ENCODE results near the gene NUAK2.

The NUAK2 gene

DNA sequence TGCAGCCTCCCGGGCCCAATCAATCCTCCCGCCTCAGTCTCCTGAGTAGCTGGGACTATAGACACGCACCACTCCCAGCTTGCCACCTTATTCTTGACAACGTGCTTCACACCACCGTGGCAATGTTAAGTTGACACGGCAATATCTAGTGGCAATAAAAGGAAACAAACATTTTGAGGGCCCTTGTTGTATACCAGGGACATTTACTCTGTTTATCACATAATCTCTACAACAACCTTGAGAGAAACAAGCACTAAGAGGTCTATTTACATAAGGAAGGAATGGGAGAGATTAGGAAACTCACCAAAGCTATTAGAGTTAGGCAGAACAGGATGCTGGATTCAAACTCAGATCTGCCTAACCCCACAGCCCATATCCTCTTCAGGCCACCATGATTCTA lies 32.1 kb upstream of the NUAK2 start:
- in situ Hi-C loops (cut with MboI; ENCODE audit: low sequenced_read_pairs) = no loop called here
- no peak for DNase-seq (ENCODE audit: low spot score in 2 of 2)

DNA sequence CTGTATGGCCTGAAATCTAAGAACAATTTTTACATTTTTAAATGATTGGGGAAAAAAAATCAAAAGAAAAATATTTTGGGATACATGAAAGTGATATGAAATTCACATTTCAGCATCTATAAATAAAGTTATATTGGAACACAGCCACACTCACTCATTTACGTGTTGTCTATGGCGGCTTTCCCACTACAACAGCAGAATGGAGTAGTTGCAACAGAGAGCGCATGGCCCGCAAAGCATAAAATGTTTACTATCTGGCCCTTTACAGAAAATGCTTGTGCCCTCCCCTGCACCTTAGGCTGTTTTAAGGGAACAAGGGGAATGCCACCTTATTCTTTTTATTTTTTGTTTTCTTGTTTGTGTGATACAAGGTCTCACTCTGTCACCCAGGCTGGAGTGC lies 31.6 kb upstream of the NUAK2 start:
- Histone ChIP-seq H3K27me3 (ENCODE audit: low read depth) (no peaks in the 10 kb centered on the region), H3K4me1 (peaks cover 70% of the 10 kb centered on the region), H3K9me3 (no peaks in the 10 kb centered on the region), H3K4me3 (no peak overlapping the region), H3K36me3 (replicated peaks) (no peaks in the 10 kb centered on the region)
- in situ Hi-C loops (cut with MboI; ENCODE audit: low sequenced_read_pairs) = no loop called here
- no peak for DNase-seq (ENCODE audit: low spot score in 2 of 2)

More for the DNA sequence above, 32.1 kb upstream of the NUAK2 start:
- H3K9me3 ChIP-seq = no peaks in the 10 kb centered on the region
- H3K27me3 ChIP-seq (ENCODE audit: low read depth) = no peaks in the 10 kb centered on the region
- H3K36me3 ChIP-seq (replicated peaks) = no peaks in the 10 kb centered on the region
- H3K4me1 ChIP-seq = peaks cover 70% of the 10 kb centered on the region
- H3K4me3 ChIP-seq = no peak overlapping the region

DNA sequence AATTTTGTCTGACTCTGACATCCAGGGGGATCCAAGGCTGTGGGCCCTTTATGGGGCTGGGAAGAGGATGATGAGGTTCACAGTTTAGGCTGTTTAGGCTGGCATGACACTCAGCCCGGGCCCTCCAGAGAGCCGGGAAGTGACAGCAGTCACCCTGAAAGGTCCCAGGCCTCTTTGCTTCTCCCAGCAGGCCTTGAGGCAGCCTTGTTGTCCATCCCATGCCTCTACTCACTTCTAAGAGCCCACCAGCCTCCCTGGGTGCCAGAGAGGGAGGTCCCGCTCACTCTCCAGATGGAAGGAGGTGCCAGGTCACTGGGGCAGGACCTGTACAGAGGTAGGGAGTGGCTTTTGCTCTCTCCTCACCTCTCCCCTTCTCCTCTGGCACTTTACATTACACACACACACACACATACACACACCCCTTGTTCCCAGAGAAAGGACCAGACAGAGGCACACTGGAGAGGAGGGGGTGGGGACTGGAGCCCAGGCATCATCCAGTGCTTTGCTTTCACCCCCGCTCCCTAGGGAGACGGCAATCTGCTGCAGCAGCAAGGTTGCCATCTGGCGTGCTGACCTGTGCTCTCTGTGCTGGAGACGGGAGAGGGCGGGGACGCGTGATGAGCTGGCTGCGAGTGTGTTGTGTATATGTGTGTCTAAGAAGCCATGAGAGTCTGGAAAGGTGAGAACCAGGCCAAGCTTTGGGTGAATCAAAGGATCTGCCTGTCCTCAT lies 30.6 kb upstream of the NUAK2 start:
- peaks cover 63% of the 10 kb centered on the region for H3K4me1 ChIP-seq
- H3K36me3 ChIP-seq (replicated peaks) = no peaks in the 10 kb centered on the region
- in situ Hi-C loops (cut with MboI; ENCODE audit: low sequenced_read_pairs) = no loop called here
- H3K9me3 ChIP-seq = no peaks in the 10 kb centered on the region
- peak; percentile 79 to 91 for DNase-seq (ENCODE audit: low spot score in 2 of 2)
- no peak overlapping the region for H3K4me3 ChIP-seq
- H3K27me3 ChIP-seq (ENCODE audit: low read depth) = no peaks in the 10 kb centered on the region

DNA sequence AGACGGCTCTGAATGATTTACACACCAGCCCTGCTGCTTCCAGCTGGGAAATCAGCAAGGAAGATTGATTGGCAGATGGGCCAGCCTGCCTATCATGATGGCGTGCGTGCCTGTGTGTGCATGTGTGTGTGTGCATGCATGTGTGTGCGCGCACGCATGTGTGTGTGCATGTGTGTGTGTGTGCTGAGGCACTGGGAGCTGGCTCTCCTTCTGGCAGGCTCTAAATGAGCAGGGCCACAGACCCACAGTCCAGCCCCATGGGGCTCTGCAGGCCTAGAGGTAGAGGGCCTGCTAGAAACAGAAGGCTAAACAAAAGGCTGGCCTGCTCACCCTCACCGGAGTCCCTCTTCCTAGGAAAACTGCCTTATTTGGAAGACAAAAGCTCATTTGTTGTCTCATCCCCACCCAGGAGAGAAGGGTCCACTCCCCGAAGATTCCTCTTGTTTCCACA lies 29.2 kb upstream of the NUAK2 start:
- in situ Hi-C loops (cut with MboI; ENCODE audit: low sequenced_read_pairs) = no loop called here
- H3K4me3 ChIP-seq = no peak overlapping the region
- H3K4me1 ChIP-seq = peaks cover 49% of the 10 kb centered on the region
- DNase-seq (ENCODE audit: low spot score in 2 of 2) = peak; percentile 66 to 76
- no peaks in the 10 kb centered on the region for H3K9me3 ChIP-seq
- H3K27me3 ChIP-seq (ENCODE audit: low read depth) = no peaks in the 10 kb centered on the region
- no peaks in the 10 kb centered on the region for H3K36me3 ChIP-seq (replicated peaks)

DNA sequence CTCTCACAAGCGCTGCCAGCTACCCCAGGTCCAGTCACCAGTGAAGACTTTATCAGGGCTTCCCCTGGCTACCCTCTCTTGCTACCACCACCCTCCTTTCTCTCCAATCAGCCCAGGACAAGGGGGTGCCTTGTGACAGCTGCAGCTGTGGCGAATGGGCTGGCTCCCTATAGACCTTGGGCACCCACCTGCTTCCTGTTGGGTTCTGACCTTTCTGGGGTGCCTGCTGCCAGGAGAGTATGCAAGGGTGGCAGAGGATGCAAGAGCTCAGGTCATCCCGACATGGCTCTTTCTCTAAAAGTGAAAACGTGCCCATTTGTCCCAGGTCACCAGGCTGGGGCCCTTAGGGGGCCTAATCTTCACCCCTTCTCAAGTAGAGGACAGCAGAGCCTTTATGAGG lies 28.6 kb upstream of the NUAK2 start:
- Histone ChIP-seq H3K4me1 (peaks cover 45% of the 10 kb centered on the region), H3K4me3 (no peak overlapping the region), H3K36me3 (replicated peaks) (no peaks in the 10 kb centered on the region), H3K27me3 (ENCODE audit: low read depth) (no peaks in the 10 kb centered on the region), H3K9me3 (no peaks in the 10 kb centered on the region)
- DNase-seq (ENCODE audit: low spot score in 2 of 2) = no peak
- in situ Hi-C loops (cut with MboI; ENCODE audit: low sequenced_read_pairs) = no loop called here

DNA sequence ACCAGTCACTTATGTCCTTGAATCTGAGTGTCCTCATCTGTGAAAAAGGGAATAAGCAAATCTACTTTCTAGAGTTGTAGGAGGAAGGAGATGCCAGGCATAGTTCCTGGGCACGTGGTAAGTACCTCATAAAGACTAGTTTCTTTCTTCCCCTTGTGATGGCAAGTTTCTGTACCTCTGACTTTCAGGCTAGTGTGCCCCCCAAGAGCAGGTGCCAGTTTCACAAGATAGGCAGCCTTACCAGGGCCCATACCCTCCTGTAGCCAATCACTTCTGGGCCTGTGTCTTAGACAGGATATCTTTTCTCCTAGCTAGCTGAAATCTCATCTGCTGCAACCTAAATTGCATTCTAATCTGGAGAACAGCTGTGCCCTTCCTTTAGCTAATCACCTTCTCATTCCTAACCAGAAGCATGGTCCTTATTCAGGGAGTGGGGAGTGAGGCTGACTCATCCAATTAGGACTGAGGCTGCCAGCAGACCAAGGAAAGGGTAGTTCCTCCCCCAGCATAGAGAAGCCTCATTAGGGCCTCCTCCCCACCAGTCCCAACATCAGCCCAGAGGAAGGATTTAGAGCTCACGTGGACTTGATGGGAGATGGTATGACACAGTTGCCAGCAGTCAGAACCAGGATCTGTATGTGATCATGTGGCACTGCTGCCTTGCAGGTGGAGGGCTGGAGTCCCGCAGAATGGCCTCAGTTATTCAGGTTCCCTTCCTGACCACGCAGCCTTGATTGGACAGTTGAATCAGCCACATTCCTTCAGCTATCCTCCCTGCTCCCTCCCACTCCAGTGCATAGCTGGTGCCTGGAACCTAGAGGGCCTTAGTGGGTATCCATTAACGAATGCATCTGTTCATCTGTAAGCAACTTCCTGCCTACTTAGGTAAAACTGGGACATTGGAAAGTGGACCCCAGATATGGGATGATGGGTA lies 27.3 kb upstream of the NUAK2 start:
- H3K36me3 ChIP-seq (replicated peaks) = no peaks in the 10 kb centered on the region
- no peaks in the 10 kb centered on the region for H3K9me3 ChIP-seq
- H3K4me1 ChIP-seq = peaks cover 38% of the 10 kb centered on the region
- in situ Hi-C loops (cut with MboI; ENCODE audit: low sequenced_read_pairs) = no loop called here
- DNase-seq (ENCODE audit: low spot score in 2 of 2) = no peak
- no peak overlapping the region for H3K4me3 ChIP-seq
- no peaks in the 10 kb centered on the region for H3K27me3 ChIP-seq (ENCODE audit: low read depth)

DNA sequence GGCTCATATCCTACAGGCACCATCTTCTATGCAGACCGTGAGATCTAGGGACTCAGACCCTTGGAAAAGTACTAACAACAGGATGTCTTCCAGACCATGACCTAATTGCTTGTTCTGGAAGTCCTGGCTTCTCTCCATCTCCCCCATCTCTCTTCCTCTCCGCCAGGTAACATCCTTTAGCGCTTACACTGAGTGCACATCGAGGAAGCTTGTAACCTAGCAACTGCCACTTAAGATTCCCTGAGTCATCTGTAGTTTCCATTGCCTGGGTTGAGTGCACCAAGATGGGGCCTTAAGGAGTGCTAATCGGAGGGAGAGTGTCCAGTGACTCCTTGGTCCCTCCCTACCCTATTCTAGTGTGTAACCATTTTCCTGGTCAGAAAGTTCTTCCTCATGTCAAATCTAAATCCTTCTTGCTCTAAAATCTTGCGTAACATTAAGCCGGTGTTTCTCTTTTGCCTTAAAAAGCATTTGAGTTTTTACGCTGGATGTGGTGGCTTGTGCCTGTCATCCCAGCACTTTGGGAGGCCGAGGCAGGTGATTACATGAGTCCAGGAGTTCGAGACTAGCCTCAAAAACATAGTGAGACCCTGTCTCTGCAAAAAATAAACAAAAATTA lies 25.5 kb upstream of the NUAK2 start:
- Histone ChIP-seq H3K27me3 (ENCODE audit: low read depth) (no peaks in the 10 kb centered on the region), H3K9me3 (no peaks in the 10 kb centered on the region), H3K4me1 (peaks cover 22% of the 10 kb centered on the region), H3K4me3 (no peak overlapping the region), H3K36me3 (replicated peaks) (no peaks in the 10 kb centered on the region)
- in situ Hi-C loops (cut with MboI; ENCODE audit: low sequenced_read_pairs) = no loop called here
- no peak for DNase-seq (ENCODE audit: low spot score in 2 of 2)

DNA sequence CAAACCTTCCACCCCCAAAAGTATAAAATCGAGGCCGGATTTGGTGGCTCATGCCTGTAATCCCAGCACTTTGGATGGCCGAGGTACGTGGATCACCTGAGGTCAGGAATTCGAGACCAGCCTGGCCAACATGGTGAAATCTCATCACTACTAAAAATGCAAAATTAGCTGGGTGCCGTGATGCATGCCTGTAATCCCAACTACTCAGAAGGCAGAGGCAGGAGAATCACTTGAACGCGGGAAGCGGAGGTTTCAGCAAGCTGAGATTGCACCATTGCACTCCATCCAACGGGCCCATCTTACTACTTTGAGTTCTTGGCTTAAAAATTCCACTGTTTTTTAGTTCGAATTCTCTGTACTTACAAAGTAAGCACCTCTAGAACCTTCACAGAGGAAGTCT lies 24.2 kb upstream of the NUAK2 start:
- Histone ChIP-seq H3K27me3 (ENCODE audit: low read depth) (no peaks in the 10 kb centered on the region), H3K4me3 (no peak overlapping the region), H3K4me1 (peaks cover 14% of the 10 kb centered on the region), H3K9me3 (no peaks in the 10 kb centered on the region), H3K36me3 (replicated peaks) (no peaks in the 10 kb centered on the region)
- in situ Hi-C loops (cut with MboI; ENCODE audit: low sequenced_read_pairs) = no loop called here
- no peak for DNase-seq (ENCODE audit: low spot score in 2 of 2)

DNA sequence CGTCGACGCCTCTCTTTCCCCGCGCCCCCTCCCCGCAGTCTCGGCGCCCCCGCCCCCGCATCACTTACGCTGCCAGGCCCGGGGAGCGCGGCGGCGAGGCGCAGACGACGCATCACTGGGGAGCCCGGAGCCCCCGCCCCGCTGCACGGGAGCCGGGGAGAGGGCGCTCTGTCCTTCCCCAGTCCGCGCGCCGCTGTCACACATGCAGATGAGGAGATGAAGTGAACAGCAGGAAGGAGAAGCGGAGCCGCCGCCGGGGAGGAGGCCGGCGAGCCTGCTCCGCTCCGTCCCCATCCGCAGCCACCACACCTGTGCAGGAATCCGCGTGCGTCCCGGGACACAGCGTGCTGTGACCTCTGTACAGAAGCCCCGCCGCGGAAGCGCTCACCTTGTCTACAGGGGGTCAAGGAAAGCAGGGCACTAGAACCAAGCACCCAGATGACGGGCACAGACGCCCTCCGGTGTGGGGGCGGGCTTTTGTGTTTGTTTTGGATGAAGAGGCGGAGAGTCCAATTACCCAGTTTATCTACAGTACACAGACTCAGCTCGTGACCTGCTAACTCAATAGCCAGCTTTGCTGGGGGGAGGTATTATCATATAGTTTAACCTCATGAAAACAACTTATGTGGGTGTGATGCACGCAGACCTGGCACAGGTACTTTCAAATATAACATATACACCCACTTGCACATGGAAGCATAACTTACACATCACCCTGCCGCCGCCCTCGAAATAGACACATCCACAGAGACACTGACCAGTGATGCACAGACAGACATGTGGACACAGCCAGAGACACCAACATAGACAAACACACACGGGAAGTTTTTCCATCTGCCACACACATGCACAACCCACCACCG lies 22.8 kb upstream of the NUAK2 start:
- H3K4me3 ChIP-seq = peak overlapping the region; percentile 28
- in situ Hi-C loops (cut with MboI; ENCODE audit: low sequenced_read_pairs) = no loop called here
- H3K4me1 ChIP-seq = peaks cover 7% of the 10 kb centered on the region
- no peaks in the 10 kb centered on the region for H3K36me3 ChIP-seq (replicated peaks)
- no peaks in the 10 kb centered on the region for H3K27me3 ChIP-seq (ENCODE audit: low read depth)
- H3K9me3 ChIP-seq = no peaks in the 10 kb centered on the region
- peak in 1 of 2 experiments; percentile 67 for DNase-seq (ENCODE audit: low spot score in 2 of 2)

DNA sequence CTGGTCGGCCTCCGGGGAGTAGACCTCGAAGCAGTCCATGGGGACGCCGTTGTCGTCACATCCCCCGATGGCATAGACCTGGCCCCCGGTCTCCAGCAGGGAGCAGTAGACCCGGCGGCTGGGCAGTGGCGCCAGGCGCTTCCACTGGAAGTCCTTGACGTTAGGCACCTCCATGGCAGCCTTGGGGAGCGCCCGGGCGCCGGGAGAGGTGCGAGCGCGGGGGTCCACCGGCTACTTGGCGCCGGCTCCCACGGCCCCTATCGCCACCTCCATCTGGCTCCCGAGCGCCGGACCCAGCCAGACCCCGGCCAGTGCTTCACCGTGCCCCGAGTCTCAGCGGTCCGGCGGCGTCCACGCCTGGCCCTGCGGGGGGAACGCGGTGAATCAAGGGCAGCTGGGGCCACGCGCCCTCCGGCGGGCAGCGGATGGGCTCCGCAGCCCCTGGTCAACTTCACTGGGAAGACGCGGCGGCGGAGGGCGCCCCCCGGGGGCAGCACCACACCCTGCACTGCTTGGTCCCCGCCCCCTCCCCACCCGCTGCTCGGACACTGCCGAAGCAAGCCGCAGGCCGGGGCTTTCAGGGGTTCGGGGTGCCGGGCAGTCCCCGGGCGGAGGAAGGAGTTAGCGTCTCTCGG lies 22.0 kb upstream of the NUAK2 start:
- no peaks in the 10 kb centered on the region for H3K36me3 ChIP-seq (replicated peaks)
- peak in 1 of 2 experiments; percentile 48 for DNase-seq (ENCODE audit: low spot score in 2 of 2)
- peak overlapping the region; percentile 28 for H3K4me3 ChIP-seq
- no peaks in the 10 kb centered on the region for H3K9me3 ChIP-seq
- H3K27me3 ChIP-seq (ENCODE audit: low read depth) = no peaks in the 10 kb centered on the region
- H3K4me1 ChIP-seq = peaks cover 7% of the 10 kb centered on the region
- in situ Hi-C loops (cut with MboI; ENCODE audit: low sequenced_read_pairs) = no loop called here

DNA sequence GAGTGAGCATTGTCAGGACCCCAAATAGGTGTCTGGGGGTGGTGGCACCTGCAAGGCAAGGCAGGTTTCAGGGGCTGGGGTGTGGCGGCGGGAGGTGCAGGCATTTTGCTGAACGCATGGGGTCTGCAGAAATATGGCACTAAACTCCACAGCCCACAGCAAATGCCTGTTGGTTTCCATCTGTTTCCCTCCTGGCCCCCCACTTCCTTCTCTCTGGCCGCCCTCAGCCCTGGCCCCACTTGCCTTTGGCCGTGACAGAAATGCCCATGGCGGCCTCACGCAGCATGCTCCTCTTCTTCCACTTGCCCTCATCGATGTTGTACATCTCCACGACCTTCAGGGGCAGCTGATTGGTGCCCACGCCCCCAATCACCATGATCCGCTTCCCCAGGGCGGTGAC lies 21.4 kb upstream of the NUAK2 start:
- no peak for DNase-seq (ENCODE audit: low spot score in 2 of 2)
- Histone ChIP-seq H3K4me3 (no peak overlapping the region; the same call in 1 of the 2 replicates), H3K27me3 (ENCODE audit: low read depth) (no peaks in the 10 kb centered on the region), H3K4me1 (peaks cover 7% of the 10 kb centered on the region), H3K36me3 (replicated peaks) (no peaks in the 10 kb centered on the region), H3K9me3 (no peaks in the 10 kb centered on the region)
- in situ Hi-C loops (cut with MboI; ENCODE audit: low sequenced_read_pairs) = no loop called here

DNA sequence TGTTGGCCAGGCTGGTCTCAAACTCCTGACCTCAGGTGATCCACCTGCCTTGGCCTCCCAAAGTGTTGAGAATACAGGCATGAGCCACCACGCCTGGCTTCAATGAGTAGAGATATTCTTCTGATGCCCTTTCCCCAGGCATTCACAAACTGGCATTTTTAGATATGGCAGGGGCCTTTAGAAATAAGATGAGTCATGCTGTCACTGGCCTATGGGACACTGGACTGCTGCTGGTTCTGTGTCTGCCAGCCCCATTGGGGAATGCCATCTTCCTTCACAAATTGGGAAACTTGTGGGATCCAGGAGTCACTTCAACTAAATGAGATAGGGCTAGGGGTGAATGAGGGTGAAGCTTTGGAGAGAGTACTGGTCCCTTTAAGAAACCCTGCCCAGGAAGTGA lies 19.1 kb upstream of the NUAK2 start:
- no peak overlapping the region for H3K4me3 ChIP-seq
- no peak for DNase-seq (ENCODE audit: low spot score in 2 of 2)
- in situ Hi-C loops (cut with MboI; ENCODE audit: low sequenced_read_pairs) = no loop called here
- no peaks in the 10 kb centered on the region for H3K27me3 ChIP-seq (ENCODE audit: low read depth)
- H3K4me1 ChIP-seq = peaks cover 7% of the 10 kb centered on the region
- no peaks in the 10 kb centered on the region for H3K9me3 ChIP-seq
- H3K36me3 ChIP-seq (replicated peaks) = no peaks in the 10 kb centered on the region

DNA sequence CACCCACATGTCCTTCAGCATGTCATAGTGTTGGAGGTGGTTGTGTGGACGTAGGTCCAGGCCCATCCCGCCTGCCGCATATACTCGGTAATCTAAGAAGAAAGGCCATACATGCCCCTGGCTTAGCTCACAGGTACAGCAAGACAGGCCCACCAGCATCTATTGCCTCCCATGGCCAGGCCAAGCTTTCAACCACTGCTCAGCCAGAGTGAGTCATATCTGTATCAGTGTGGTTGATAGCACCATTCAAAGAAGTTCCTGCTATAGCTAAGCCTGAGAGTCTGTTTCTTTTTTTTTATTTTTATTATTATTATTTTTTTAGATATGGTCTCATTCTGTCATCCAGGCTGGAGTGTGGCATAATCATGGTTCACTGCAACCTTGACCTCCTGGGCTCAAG lies 18.2 kb upstream of the NUAK2 start:
- H3K4me1 ChIP-seq = peaks cover 7% of the 10 kb centered on the region
- no peaks in the 10 kb centered on the region for H3K27me3 ChIP-seq (ENCODE audit: low read depth)
- no peaks in the 10 kb centered on the region for H3K36me3 ChIP-seq (replicated peaks)
- H3K9me3 ChIP-seq = no peaks in the 10 kb centered on the region
- DNase-seq (ENCODE audit: low spot score in 2 of 2) = no peak
- no peak overlapping the region for H3K4me3 ChIP-seq
- in situ Hi-C loops (cut with MboI; ENCODE audit: low sequenced_read_pairs) = loop anchor here (5.0 kb wide), 2 partner anchors 148 to 183 kb away; no protein-coding TSS in a partner anchor

Data from HAP-1 (cell line).